Measurements from ENCODE around the gene PCYOX1L.

Gene PCYOX1L

GRCh38 chr5:149367972-149368645 lies 10.3 kb downstream of the PCYOX1L start:
- DNase-seq (ENCODE audit: low spot score) = no peak

DNA sequence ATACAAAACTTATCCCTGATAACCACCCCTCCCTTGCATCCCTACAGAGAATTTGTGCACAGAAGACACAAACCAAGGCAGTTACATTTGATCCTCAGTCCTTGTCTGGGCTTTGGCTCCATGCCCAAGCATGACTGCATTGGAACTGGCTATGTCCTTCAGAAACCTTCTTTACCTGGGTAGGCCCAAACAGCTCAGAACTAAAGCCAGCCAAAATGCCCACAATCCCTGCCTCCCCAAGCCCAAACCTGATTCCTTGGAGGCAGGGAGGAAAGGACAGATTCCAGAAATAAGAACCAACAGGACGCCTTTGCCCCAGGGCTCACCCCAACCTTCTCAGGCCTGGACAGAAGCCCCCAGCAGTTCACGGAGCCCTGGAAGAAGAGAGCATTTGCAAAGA lies 13.0 kb downstream of the PCYOX1L start:
- DNase-seq (ENCODE audit: low spot score) = no peak

DNA sequence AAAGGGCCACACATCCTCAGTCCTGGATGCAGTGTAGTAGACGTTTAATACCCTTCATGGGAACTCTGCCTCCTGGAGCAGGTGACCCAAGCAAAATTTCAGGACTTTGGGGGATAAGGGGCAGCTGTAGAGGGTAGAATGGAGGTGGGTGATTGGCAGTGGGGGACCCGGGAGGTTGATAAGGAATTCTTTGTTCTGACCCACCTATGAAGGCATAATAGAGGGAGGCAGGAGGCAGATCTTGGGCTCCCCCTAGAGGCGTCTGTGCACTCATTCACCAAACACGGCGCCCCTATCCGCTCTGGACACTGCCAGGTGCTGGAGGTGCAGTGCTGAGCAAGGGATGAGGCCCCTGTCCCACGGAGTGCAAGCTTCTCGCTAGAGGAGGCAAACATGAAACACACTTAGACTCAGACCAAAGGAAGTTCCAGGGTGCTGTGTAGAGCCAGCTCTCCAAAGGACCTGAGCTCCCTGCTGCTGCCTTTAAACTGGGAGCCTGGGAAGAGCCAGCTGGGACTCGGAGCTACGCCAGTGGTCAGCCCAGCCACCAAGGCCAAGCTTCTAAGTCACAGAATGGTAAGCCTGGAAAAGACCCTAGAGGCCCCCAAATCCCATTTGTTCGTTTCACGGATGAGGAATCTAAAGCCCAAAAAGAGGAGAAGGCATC lies 13.6 kb downstream of the PCYOX1L start:
- peak; percentile 72 for DNase-seq (ENCODE audit: low spot score)

GRCh38 chr5:149372076-149372795 lies 14.4 kb downstream of the PCYOX1L start:
- DNase-seq (ENCODE audit: low spot score) = no peak

DNA sequence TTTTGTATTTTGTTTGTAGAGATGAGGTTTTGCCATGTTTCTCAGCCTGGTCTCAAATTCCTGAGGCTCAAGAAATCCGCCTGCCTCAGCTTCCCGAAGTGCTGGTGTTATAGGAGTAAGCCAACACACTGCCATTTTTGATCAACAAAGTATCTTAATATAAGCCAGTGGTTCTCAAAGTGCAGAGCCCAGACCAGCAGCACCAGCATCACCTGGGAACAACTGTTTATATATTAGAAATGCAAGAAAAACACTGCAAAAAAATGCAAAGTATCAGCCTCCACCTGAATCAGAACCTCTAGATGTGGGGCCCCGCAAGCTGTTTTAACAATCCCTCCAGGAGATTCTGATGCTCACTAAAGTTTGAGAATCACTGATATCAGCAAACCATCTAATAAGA lies 15.1 kb downstream of the PCYOX1L start:
- no peak for DNase-seq (ENCODE audit: low spot score)

GRCh38 chr5:149374303-149374702 lies 16.5 kb downstream of the PCYOX1L start:
- DNase-seq (ENCODE audit: low spot score) = no peak

- DNase-seq (ENCODE audit: low spot score) = no peak
Measured at GRCh38 chr5:149374801-149375200, 17.0 kb downstream of the PCYOX1L start.

DNA sequence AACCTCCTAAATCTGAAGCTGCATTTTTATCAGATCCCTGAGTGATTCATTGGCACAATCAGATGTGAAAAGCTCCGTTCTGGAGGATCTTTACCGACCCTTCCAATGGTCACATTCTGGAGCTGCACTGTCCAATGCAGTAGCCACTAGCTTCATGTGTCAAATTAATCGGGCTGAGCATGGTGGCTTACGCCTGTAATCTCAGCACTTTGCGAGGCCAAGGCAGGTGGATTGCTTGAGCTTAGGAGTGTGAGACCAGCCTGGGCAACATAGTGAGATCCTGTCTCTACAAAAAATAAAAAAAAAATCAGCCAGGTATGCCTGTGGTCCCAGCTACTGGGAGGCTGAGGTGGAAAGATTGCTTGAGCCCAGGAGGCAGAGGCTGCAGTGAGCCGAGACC lies 17.6 kb downstream of the PCYOX1L start:
- DNase-seq (ENCODE audit: low spot score) = no peak

- no peak for DNase-seq (ENCODE audit: low spot score)
Measured at GRCh38 chr5:149376104-149376503, 18.3 kb downstream of the PCYOX1L start.

- DNase-seq (ENCODE audit: low spot score) = no peak
Measured at GRCh38 chr5:149376711-149377447, 19.0 kb downstream of the PCYOX1L start.

GRCh38 chr5:149378241-149378820 lies 20.5 kb downstream of the PCYOX1L start:
- no peak for DNase-seq (ENCODE audit: low spot score)

- DNase-seq (ENCODE audit: low spot score) = no peak
Measured at GRCh38 chr5:149379177-149379761, 21.4 kb downstream of the PCYOX1L start, which contains the start of gene IL17B. Gene IL17B (minus strand): TSS chr5:149379292. CDS start chr5:149379225, 67 bp downstream.

DNA sequence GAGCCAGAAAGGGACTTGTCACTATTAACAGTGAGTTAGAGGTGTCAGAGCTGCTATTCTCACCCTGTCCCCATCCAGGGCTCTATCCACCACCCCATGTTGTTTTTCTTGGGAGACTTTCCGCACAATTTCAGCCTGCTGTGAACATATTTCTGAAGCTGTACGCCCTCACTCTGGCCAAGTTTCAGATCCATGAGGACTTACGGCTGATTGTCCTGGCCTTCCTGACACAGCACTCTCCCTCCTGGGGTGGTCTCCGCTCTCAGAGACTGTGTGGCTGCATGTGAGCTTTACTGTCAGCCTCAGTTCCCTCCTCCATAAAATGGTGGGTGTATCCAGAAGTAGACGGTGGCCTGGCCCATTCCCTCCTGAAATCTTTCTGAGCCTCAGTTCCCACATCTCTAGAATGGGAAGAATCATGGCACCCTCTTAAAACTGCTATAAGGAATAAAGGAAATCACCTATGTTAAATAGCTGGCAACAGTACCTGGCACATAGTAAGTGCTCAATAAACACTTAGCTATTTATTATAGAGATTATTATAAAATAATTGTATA lies 22.1 kb downstream of the PCYOX1L start:
- DNase-seq (ENCODE audit: low spot score) = no peak

DNA sequence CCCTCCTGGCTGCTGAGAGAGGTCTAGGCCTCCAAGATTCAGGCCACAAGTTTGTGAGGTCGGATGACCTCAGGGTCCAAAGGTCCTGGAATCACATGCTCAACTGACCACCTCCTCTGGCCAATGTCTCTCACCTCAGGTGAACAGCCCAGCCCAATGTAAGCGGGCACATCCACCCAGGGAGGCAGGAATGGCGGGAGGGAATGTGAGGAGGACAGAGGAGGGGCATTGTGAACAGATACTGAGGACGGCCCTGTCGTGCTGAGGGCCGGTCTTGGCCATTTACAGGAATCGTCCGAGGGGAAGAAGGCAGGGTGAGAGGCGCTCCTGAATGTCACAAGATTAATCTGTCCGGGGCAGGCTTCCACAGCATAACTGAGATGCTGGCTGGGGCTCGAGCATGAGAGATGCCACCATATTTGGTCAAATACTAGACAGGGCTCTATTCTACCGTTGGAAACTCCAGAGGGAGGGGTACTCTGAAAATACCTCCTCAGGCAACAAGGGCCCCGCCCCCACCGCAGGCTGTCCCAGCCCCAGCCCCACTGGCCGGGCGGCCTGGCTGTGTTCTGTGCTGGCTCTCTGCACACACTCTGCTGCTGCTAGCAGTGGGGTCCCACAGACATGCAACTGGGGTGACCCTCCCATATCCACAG lies 22.7 kb downstream of the PCYOX1L start:
- DNase-seq (ENCODE audit: low spot score) = no peak

- no peak for DNase-seq (ENCODE audit: low spot score)
Measured at GRCh38 chr5:149381261-149381985, 23.6 kb downstream of the PCYOX1L start.

DNA sequence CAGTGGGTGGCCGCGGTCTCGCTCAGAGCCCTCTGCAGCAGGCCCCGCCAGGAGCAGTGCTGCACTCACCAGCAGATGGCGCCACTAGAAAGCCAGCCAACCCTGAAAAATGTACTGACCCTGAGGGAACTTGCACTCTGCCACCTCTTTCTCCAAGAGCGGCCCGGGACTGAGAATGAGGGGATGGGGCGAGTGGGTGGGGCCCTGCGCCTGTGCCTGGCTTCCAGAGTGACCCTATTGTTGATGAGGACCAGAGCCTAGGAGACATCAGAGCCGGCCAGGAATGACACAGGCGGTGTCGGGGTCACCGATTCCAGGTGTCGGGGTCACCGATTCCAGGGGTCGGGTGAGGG lies 24.1 kb downstream of the PCYOX1L start:
- peak; percentile 65 for DNase-seq (ENCODE audit: low spot score)

DNA sequence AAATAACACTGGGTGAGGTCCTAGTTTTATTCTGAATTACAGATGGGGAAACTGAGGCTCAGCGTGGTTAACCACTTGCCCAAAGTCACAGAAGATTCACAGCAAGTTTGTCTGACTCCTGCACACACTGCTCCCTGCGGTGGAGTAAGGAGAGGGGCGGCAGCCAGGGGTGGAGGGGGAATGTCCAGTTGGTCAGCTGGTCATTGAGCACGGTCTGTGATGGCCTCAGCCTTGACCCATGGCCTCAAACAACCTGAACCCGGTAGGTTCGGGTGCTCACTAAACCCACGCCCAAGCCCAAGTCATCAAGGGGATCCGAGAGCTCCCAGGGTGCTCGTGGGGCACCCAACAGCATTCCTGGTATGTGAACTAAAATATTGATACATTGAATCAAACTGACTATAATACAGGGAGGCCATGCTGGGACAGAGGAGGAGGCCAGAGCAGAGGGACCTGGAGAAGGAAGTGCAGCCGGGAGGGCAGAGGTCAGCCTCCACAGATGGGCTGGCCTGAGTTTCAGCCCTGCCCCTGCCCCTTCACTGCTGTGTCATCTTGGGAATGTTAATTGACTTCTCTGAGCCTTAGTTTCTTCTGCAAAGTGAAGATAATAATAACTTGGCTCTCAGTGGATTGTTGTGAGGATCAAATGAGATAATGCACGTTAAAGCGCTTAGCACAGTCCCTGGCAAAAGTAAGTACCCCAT lies 24.8 kb downstream of the PCYOX1L start:
- DNase-seq (ENCODE audit: low spot score) = no peak

DNA sequence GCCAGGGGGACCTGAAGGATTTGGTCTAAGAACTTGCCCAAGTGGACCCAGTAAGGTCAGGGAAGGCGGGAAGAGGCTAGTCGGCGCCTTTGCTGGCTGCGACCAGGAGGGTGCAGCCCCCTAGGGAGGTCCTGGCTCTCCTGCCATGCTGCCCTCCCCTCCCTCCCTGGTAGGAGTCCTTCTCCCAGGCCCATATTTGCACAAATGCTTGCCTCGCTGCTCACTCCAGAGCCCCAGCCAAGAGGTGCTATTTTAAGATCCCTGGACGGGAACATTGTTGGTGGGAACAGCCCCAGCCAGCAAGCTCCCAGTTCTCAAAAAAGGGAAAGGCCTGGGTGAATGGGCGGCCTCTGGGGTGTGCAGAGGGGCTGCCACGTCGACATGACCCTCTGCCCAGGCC lies 25.6 kb downstream of the PCYOX1L start:
- no peak for DNase-seq (ENCODE audit: low spot score)

DNA sequence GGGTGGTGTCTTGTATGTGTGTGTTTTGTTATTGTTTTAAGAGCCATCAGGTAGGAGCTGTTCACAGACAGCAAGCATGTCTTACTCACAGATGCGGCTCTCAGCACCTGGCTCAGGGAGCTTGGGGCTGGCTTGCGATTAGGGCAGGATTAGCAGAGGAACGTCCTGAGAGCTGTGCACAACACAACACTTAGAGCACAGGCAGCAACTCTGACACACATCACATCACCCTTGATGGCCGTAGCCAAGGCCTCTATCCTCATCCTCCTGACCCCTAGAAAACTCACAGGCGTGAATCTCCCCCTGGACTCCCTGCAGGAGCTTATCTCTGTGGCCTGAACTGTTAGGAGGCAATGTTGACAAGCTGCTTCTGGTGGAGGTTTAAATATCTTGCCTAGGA lies 28.3 kb downstream of the PCYOX1L start:
- DNase-seq (ENCODE audit: low spot score) = no peak
